Pancreas (tissue), 10 donors: ENCODE measurements around the gene PHKB. TPM values are rescaled to one million over a fixed set of nuclear protein-coding genes. Genes with fewer than 3 reads are reported as not detected.

Experiments
- ATAC-seq, 4 donors: fragments of 200-7000 bp; cut with Tn5 transposase; one replicate each; pipeline versions ENCODE4 v1.8.0 to v1.9.1; 2020; ENCODE audit warnings: mild to moderate bottlenecking in 4 of 4, moderate library complexity in 4 of 4
- DNase-seq, 6 donors: peaks; one replicate each; pipeline ENCODE4 v3.0.0-alpha.2; 2020
- FAIRE-seq: peaks from 2 replicates; lab custom pipeline; 2012; peaks lifted over from hg19 to GRCh38; lab: Jason Lieb, UNC
- H3K27ac ChIP-seq, 4 donors: fragments of 200-600 bp; sonication (generic); 1 replicate in 3 of 4; 2 replicates in 1 of 4; pipeline versions ENCODE4 v1.5.0 to v1.8.0; 2020
- H3K27me3 ChIP-seq, 4 donors: fragments of 200-600 bp; one replicate each; pipeline ENCODE4 v1.8.0; 2021
- H3K36me3 ChIP-seq, 3 donors: fragments of 200-600 bp; sonication (generic) in 1 of 3; one replicate each; pipeline versions ENCODE4 v1.5.0 to v1.8.0; 2020 to 2021
- H3K4me1 ChIP-seq, 3 donors: fragments of 200-600 bp; one replicate each; pipeline ENCODE4 v1.8.0; 2021
- H3K4me3 ChIP-seq, 4 donors: fragments of 200-600 bp; sonication (generic) in 2 of 4; one replicate each; pipeline versions ENCODE4 v1.5.0 to v1.8.0; 2020 to 2021
- H3K9me3 ChIP-seq, 4 donors: fragments of 200-600 bp; one replicate each; pipeline ENCODE4 v1.8.0; 2021
- WGBS, 2 donors: extraction: QIAGEN DNeasy Blood & Tissue Kit; methylation state at CpG; one replicate each; pipeline ENCODE4 v1.1.7; 2013; 5-methylcytosine and 5-hydroxymethylcytosine counted together
- intact Hi-C, 3 donors: fragments of 100-400 bp; cut with DNase I; formaldehyde crosslinking; loops; one replicate each; pipeline versions ENCODE4 v1.11.1 to v1.14.2; 2022
- polyA plus RNA-seq, 2 donors: library from polyadenylated mRNA; stranded (reverse); fragments of 200-250 nt; gene quantifications; one replicate each; pipeline ENCODE4 v1.2.3, GENCODE V29; 2013
- total RNA-seq, 6 donors: library from RNA; stranded (reverse); fragmentation: NEBNext Ultra II Directional in 4 of 6; extraction: Animal tissue kit (Norgen Biotek cat#: 25700) in 4 of 6; gene quantifications; one replicate each; pipeline versions ENCODE4 v1.2.1 to v1.2.4, GENCODE V29; 2021 to 2023
- TF ChIP-seq, protein P1 (sequence below), 4 donors: fragments of 200-600 bp; sonication (generic) in 3 of 4; IDR thresholded peaks; one replicate each; pipeline versions ENCODE4 v1.5.0 to v1.8.0; 2021; ENCODE audit warnings: antibody characterized with exemption in 4 of 4
- donor health status: healthy with polysubstance abuse.
- donor health status: DM: no; HTN: no; CAD: no; lungs with moderate emphysema.
- donor health status: DM: no; HTN: no; CAD: no.
- donor health status: control.
- donor health status: control.
- donor health status: Bipolar disorder and iron deficiency.
- donor health status: DM: yes; HTN: yes; CAD: no.
- donor health status: DM: no; HTN: no; CAD: no.
- donor health status: DM: no; HTN: no; CAD: no.
- donor health status: DM: yes; HTN: yes; CAD: no.

PHKB gene
- total RNA-seq (10 to 100 TPM; 23.3 to 46.4 (median 29.8) TPM), polyA plus RNA-seq (10 to 100 TPM; 13.3 to 24.6 TPM)

DNA sequence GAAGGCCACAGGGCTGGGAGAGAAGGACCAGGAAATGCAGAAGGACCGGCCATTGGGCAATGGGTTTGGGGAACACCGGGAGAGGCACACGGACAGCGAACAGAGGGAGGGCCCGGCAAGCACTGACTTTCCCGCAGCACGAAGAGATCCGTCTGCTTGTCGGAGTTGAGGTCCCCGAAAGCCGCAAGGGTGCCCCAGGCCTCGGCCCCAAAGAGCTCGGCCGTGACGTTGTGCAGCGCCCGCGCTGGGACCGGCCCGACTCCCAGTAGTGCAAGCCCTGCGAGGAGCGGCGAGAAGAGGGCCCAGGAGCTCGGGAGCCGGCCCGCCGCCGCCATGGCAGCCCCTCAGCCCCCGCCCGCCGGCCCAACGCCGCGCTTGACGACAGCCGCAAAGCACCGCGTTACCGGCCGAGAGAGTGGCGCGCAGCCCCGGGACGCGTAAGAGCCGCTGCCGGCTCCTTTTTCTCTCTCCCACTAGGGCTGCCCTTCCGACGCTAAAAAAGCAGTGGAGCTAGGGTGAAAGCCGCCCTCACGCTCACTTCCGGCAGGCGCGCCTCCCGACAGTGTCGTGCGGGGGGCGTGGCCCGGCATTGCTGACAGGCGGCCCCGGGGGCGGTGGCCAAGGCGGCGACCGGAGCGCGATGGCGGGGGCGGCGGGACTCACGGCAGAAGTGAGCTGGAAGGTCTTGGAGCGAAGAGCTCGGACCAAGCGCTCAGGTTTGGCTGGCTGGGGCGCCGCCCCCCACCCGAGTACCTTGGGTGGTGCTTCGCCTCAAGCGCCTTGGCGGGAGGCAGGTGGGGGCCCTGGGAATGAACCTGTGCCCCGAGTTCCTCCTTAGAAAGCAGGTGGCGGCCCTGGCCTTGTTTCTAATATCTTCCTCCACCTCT, at the start of gene PHKB, which contains the start of gene ITFG1:
TSS of gene PHKB (plus strand) at position 621 of the 887 bp plus-strand sequence. CDS start at position 641, 20 bp downstream.
TSS of gene ITFG1 (minus strand) at position 353 of the 887 bp plus-strand sequence. CDS start at position 335, 18 bp downstream.
- WGBS, 2 donors: 1% methylated on average over 68 to 82 of the region's 82 CpGs

DNA sequence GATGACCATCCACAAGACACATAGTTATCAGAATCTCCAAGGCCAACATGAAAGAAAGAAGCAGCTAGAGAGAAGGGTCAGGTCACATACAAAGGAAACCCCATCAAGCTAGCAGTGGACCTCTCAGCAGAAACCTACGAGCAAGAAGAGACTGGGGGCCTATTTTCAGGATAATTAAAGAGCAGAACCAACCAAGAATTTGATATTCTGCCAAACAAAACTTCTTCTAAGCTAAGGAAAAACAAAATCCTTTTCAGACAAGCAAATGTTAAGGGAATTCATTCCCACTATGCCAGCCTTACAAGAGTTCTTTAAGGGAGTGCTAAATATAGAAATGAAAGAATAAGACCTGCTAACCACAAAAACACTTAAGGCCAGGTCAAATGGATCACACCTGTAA, 48.1 kb upstream of the PHKB start:
- WGBS, 2 donors: 89 to 93% methylated on average over 1 of the region's 1 CpG
- H3K36me3 ChIP-seq: no peaks in the 10 kb centered on the region
- intact Hi-C loops: no loop called here
- DNase-seq: no peak
- TF ChIP-seq, protein P1, sequence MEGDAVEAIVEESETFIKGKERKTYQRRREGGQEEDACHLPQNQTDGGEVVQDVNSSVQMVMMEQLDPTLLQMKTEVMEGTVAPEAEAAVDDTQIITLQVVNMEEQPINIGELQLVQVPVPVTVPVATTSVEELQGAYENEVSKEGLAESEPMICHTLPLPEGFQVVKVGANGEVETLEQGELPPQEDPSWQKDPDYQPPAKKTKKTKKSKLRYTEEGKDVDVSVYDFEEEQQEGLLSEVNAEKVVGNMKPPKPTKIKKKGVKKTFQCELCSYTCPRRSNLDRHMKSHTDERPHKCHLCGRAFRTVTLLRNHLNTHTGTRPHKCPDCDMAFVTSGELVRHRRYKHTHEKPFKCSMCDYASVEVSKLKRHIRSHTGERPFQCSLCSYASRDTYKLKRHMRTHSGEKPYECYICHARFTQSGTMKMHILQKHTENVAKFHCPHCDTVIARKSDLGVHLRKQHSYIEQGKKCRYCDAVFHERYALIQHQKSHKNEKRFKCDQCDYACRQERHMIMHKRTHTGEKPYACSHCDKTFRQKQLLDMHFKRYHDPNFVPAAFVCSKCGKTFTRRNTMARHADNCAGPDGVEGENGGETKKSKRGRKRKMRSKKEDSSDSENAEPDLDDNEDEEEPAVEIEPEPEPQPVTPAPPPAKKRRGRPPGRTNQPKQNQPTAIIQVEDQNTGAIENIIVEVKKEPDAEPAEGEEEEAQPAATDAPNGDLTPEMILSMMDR (IDR thresholded peaks at IDR 0.05): no peak
- H3K27ac ChIP-seq: no peak overlapping the region
- no peak for ATAC-seq
- H3K27me3 ChIP-seq: no peaks in the 10 kb centered on the region
- no peak overlapping the region for H3K4me3 ChIP-seq
- FAIRE-seq: no peak
- no peaks in the 10 kb centered on the region for H3K4me1 ChIP-seq
- no peaks in the 10 kb centered on the region for H3K9me3 ChIP-seq

More for the DNA sequence above, at the start of gene PHKB, which contains the start of gene ITFG1:
- peak; percentile 96 to 99 (median 96) for ATAC-seq
- FAIRE-seq: no peak
- H3K27ac ChIP-seq: peak within 1 kb of the TSS; percentile 96 to 100 (median 100)
- H3K4me3 ChIP-seq: peak within 1 kb of the TSS; percentile 73 to 91 (median 86)
- H3K4me1 ChIP-seq: peaks cover 12 to 31% (median 12%) of the 10 kb centered on the region in 3 donors
- intact Hi-C loops: no loop called here
- no peaks in the 10 kb centered on the region for H3K27me3 ChIP-seq
- no peaks in the 10 kb centered on the region for H3K36me3 ChIP-seq
- TF ChIP-seq, protein P1 (IDR thresholded peaks at IDR 0.05): no peak
- DNase-seq: peak; percentile 86 to 96 (median 90)
- no peaks in the 10 kb centered on the region for H3K9me3 ChIP-seq

DNA sequence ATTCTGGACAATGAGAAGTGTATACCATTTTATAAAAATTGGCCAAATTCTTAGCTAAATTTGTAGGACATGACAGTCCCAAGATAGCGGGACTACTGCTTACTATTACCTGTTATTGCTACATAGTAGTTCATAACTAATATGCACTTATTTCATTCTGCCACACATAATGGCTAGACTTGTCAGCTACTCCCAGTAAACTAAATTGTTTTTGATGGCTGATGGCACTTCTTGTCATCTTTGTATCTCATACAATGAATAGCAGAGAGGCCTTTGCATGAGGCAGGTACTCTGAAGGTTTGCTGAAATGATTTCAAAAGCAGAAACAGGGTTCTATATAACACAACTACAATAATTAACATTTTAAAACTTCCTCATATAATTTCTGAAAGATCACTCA, 44.3 kb upstream of the PHKB start:
- H3K4me1 ChIP-seq: no peaks in the 10 kb centered on the region
- intact Hi-C loops: no loop called here
- TF ChIP-seq, protein P1 (IDR thresholded peaks at IDR 0.05): no peak
- no peak overlapping the region for H3K27ac ChIP-seq
- no peak overlapping the region for H3K4me3 ChIP-seq
- no peak for FAIRE-seq
- H3K27me3 ChIP-seq: no peaks in the 10 kb centered on the region
- no peaks in the 10 kb centered on the region for H3K9me3 ChIP-seq
- no peak for ATAC-seq
- H3K36me3 ChIP-seq: no peaks in the 10 kb centered on the region
- WGBS, 2 donors: 94 to 97% methylated on average over 1 of the region's 1 CpG
- no peak for DNase-seq

DNA sequence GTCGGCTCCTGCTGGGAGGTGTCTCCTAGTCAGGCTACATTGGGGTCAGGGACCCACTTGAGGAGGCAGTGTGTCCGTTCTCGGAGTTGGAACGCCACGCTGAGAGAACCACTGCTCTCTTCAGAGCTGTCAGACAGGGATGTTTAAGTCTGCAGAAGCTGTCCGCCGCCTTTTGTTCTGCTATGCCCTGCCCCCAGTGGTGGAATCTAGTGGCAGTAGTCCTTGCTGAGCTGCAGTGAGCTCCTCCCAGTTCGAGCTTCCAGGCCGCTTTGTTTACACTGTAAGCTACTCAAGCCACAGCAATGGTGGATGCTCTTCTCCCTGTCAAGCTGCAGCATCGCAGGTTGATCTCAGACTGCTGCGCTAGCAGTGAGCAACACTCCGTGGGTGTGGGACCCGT, 36.3 kb upstream of the PHKB start:
- no peaks in the 10 kb centered on the region for H3K27me3 ChIP-seq
- H3K4me3 ChIP-seq: no peak overlapping the region
- H3K4me1 ChIP-seq: no peaks in the 10 kb centered on the region
- 92 to 94% methylated on average over 13 of the region's 13 CpGs for WGBS, 2 donors
- H3K36me3 ChIP-seq: no peaks in the 10 kb centered on the region
- FAIRE-seq (no peak), ATAC-seq (no peak), DNase-seq (no peak)
- intact Hi-C loops: no loop called here
- no peaks in the 10 kb centered on the region for H3K9me3 ChIP-seq
- no peak overlapping the region for H3K27ac ChIP-seq
- TF ChIP-seq, protein P1 (IDR thresholded peaks at IDR 0.05): no peak
